HFF-Myc (cell line): ENCODE results near the gene RAET1E.
"Not testable (repeated sequence)": the region's sequence is repeated elsewhere in the genome, so short reads cannot be mapped to it uniquely, and the experiment has no call there.

Experiments
- DNase-seq: peaks from one replicate; pipeline ENCODE4 v3.0.0-alpha.2; 2011; ENCODE audit warnings: low read depth; ENCODE audit errors: extremely low read depth
- H3K4me3 ChIP-seq: replicated peaks from 2 replicates; pipeline ENCODE4 v1.5.1; 2011; ENCODE audit warnings: low read depth, mild to moderate bottlenecking, control low read depth, low read length
- CTCF ChIP-seq: IDR thresholded peaks from 2 replicates; pipeline ENCODE4 v1.5.1; 2012; ENCODE audit warnings: mild to moderate bottlenecking, low read depth, low read length, control low read depth; ENCODE audit errors: missing control alignments

The RAET1E gene

DNA sequence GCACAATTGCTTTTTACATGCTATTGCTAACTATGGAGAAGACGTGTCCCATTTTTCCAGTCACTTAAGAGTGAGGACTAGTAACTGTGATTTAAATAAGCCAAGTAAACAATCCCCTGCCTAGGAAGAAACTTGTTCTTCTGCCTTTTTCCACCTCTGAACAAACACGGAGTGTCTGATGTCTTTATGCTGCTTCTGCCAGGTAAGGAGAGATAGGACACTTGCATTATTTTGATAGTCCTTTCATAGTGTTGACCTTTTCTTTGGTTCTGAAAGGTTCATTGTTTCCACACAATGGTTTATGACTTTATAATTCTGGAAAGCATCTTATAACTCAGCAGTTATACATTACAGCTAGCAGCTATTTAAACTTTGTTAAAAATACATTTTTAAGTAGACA lies 42.2 kb downstream of the RAET1E start:
- TF ChIP-seq CTCF = no peak
- DNase-seq = no peak
- peak overlapping the region; percentile 20 for H3K4me3 ChIP-seq

DNA sequence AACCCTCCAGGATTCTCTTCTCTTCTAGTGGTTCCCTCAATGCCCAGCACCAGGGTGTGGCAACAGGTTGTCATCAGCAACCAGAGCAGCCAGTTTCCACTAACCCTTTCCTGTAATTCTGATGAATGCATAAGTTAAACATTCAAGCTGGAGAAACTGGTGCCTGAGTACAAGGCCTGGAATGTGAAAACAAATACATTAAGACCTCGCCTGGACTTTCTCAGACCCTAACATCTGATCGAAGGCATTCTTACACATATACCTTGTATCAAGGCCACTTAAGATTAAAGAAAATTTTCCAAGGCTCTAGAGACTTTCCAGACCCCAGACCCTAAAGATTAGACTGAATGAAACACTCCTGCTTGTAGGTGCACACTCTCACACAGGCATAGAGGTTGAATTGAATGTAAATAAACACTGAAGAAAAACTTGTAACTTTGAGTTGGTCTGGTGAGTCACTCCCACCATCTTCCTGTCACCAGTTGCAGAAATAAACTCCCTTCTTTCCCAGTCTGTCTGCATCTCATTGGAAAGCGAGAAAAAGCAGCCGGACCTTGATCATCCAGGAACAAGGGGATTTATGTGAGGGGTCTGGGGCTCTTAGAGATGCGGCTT lies 42.8 kb downstream of the RAET1E start:
- H3K4me3 ChIP-seq = peak overlapping the region; percentile 20
- no peak for DNase-seq
- TF ChIP-seq CTCF = no peak

- no peak for TF ChIP-seq CTCF
- H3K4me3 ChIP-seq = 0 out of 2 replicates have a peak overlapping the region, but pooled peaks have one; percentile 3
- DNase-seq = no peak
These were observed 43.4 kb downstream of the RAET1E start for GRCh38 chr6:149854532-149854931.

DNA sequence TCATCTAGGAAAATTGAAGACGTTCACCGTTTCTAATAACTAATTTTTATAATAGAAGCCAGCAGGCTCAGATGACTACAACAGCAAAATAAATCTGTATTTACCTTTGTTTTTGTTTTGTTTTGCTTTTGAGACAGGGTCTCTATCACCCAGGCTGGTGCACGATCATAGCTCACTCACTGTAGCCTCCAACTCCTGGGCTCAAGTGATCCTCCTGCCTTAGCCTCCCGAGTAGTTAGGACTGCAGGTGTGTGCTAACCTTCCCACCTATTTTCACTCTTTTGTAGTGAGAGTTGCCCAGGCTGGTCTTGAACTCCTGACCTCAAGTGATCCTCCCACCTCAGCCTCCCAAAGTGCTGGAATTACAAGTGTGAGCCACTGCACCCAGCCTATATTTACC lies 43.9 kb downstream of the RAET1E start:
- not testable (repeated sequence) for H3K4me3 ChIP-seq, DNase-seq

- no peak for DNase-seq
- no peak overlapping the region for H3K4me3 ChIP-seq
- no peak for TF ChIP-seq CTCF
These were observed 45.0 kb downstream of the RAET1E start for GRCh38 chr6:149852881-149853280.

DNA sequence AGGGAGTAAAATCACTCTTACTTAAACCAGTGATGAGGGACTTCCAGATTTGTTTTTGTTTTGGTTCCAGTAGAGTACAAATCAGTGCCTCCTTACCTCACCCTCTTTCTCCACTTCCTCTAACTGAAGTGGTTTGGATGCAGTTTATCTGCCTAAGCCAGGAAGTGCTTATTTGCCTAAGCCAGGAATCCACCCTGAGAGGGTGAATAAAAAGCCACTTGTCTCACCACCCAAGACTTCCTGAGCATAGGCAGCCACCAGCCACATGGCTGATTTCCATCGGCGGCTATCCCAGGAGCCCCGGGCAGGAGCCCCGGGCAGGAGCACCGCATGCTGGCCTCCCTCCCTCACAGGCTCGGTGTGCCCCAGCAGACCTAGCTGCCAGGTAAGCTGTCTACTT lies 45.7 kb downstream of the RAET1E start:
- no peak for DNase-seq
- no peak for TF ChIP-seq CTCF
- no peak overlapping the region for H3K4me3 ChIP-seq

DNA sequence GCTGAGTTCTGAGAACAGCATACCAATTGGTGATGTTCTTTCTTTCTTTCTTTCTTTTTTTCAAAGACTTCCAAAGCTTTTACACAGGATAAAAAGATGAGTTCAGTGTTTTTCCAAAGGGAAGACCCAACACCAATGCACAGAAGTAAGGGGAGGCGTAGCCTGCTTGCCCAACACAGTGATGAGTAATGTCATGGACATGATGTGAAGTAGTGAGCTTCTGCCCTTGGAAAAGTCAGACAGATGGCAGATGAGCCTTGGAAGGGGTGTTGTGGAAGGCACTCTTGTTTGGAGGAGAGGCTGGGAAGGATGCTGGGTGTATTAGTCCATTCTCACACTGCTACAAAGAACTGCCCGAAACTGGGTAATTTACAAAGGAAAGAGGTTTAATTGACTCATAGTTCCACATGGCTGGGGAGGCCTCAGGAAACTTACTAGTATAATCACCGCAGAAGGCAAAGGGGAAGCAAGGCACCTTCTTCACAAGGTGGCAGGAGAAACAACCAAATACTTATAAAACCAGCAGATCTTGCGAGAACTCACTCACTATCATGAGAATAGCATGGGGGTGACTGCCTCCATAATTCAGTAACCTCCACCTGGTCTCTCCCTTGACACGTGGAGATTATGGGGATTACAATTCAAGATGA lies 46.3 kb downstream of the RAET1E start:
- no peak overlapping the region for H3K4me3 ChIP-seq
- no peak for TF ChIP-seq CTCF
- no peak for DNase-seq

DNA sequence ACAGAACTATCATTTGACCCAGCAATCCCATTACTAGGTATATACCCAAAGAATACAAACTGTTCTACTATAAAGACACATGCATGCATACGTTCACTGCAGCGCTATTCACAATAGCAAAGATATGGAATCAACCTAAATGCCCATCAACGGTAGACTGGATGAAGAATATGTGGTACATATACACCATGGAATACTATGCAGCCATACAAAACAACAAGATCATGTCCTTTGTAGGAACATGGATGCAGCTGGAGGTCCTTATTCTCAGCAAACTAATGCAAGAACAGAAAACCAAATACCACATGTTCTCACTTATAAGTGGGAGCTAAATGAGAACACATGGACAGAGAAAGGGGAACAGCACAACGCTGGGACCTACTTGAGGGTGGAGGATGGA lies 49.6 kb downstream of the RAET1E start:
- not testable (repeated sequence) for DNase-seq, H3K4me3 ChIP-seq
